GM18907 (cell line): Measurements from ENCODE around the gene USP2.

Source experiments
- ATAC-seq: cut with Tn5 transposase; IDR thresholded peaks from one replicate; pipeline ENCODE4 v1.9.1; 2021; ENCODE audit warnings: mild to moderate bottlenecking, moderate library complexity; ENCODE audit not compliant: unreplicated experiment

The USP2 gene

GRCh38 chr11:119310682-119311052 lies 70.8 kb downstream of the USP2 start:
- no peak for ATAC-seq

DNA sequence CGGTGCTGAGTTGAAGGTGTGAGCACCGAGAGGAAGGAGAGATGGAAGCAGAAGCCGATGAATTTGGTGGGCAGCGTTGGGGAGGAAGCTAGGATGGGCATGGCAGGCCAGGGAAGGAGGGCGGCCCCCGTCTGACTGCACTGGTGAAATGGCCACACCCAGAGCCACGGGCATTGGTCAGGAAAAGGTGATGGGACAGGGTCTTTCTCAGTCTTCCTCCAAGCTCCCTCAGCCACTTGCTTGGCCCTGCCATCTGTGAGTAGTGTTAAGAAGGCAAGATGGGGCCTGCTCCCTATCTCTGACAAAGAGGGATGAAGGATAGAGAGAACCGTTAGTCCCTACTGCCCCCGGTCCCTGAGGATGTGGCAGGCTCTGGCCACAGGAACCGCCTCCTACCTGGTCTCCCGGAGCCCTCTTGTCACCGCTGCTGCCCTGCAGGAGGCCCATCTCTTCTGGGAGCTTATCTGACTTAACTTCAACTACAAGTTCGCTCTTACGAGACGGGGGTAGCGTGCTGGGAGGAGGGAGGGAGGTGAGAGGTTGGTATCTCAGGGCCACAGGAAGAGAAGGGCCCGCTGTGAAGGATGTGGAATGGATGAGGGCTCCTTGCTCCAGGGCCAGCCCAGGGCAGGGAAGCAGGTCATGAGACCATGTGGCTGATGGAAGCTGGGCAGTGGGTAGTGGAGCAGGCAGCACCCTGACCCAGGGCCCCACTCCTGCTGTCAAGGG lies 71.4 kb downstream of the USP2 start:
- ATAC-seq: no peak

DNA sequence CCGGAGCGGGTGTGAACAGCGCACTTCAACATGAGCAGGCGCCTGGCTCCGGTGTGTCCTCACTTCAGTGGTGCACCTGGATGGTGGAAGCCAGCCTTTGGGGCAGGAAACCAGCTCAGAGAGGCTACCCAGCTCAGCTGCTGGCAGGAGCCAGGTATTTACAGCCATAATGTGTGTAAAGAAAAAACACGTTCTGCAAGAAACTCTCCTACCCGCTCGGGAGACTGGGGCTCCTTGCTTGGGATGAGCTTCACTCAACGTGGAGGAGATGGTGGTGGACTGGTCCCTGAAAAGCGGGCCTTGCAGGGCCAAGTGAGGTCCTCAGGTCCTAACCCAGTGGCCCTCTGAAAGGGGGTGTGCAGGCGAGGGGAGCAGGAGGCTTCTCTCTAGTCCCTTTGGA lies 72.1 kb downstream of the USP2 start:
- no peak for ATAC-seq

- no peak for ATAC-seq
Observed at GRCh38 chr11:119307974-119308373, 73.5 kb downstream of the USP2 start.

- ATAC-seq: no peak
Observed at GRCh38 chr11:119307219-119307618, 74.3 kb downstream of the USP2 start.

DNA sequence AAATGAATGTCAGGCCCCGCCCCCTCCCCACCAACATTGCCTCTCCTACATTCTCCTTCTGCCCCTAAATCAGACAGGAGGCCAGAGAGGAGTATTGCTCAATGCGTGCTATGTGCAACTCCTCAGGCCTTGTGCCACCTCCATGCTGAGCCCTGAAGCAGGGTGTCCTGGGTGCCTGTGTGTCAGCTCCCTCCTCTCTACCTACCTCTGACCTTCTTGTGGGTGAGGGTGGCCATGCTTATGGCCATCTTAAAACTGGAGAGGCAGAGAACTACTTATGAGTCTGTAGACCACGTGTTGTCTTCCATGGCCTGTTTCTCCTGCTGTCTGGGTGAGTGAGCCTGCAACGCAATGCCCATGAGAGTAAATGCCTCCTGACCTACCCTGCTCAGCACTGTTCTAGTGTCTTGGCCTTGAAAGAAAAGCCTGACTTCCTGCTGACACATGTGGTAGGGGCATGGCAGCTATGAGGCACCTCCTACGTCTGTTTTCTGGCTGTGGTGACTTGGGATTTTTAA lies 75.1 kb downstream of the USP2 start:
- ATAC-seq: no peak

- ATAC-seq: no peak
Observed at GRCh38 chr11:119305556-119306372, 75.7 kb downstream of the USP2 start.
